Left colon (tissue), 2 donors: ENCODE measurements around the gene ITFG2. TPM values are rescaled to one million over a fixed set of nuclear protein-coding genes. Genes with fewer than 3 reads are reported as not detected.
"Not testable (repeated sequence)": the region's sequence is repeated elsewhere in the genome, so short reads cannot be mapped to it uniquely, and the experiment has no call there.

Experiments used
- ATAC-seq: fragments of 200-7000 bp; cut with Tn5 transposase; one replicate; pipeline ENCODE4 v1.9.1; 2020; ENCODE audit warnings: mild to moderate bottlenecking, moderate library complexity
- DNase-seq, 2 donors: peaks; one replicate each; pipeline ENCODE4 v3.0.0-alpha.2; 2020
- intact Hi-C, 2 donors: fragments of 100-400 bp; cut with DNase I in 1 of 2; cut with micrococcal nuclease in 1 of 2; formaldehyde crosslinking; loops; one replicate each; pipeline versions ENCODE4 v1.11.2 to v1.14.0; 2022; cut with DNase I, micrococcal nuclease
- total RNA-seq, 2 donors: library from RNA; stranded (reverse); fragmentation: NEBNext Ultra II Directional; extraction: Animal tissue kit (Norgen Biotek cat#: 25700); gene quantifications; one replicate each; pipeline ENCODE4 v1.2.1, GENCODE V29; 2021
- donor health status: DM: no; HTN: no; CAD: no.
- donor health status: DM: yes; HTN: yes; CAD: no.

Gene ITFG2
- total RNA-seq, 2 donors from 2014 or later, result 31.3 to 31.8 TPM

DNA sequence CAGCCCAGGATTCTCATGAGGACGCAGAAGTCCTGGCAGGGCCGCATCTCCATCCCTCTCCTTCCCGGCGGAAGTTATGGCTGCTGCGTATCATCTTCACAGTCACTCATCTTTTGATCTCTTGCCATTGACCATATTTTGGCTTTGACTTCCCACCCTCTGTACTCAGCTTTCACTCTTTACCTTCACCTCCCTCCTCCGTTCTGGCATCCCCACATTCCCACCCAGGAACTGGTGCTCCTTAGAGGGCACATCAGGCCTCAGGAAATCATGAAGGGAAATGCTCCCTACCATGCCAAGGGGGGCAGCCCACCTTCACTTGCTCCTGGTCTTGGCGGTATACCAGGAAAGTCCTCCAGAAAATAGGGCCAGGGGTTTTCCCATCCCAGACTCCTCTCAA, 43.1 kb downstream of the ITFG2 start:
- ATAC-seq (no peak), DNase-seq (no peak)
- intact Hi-C loops, result no loop called here

GRCh38 chr12:2856051-2856450, 43.6 kb downstream of the ITFG2 start:
- ATAC-seq (no peak), DNase-seq (no peak)
- intact Hi-C loops, result no loop called here

DNA sequence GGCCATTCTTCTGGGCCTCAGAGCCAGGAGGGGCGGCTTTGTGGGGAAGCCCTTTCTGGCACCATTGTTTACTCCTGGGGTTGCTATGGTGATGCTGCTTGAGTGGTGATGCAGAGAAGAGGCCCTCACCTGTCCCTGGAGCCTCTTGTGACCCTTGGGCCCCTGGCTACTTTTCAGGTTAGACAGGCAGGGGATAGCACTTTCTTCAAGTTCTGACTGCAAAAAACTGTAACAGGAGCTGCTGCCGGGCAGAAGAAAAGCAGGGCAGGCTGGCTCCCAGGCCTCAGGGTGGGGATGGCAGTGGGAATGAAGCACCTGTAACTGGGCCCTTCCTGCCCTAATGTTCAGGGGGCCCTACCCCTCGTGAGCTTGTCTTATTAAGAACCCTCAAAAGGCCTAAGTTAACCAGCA, 44.6 kb downstream of the ITFG2 start, which contains the start of gene TEX52:
Gene TEX52 (minus strand): TSS at position 19 of the 411 bp plus-strand sequence. CDS start 13 bp downstream, at position 6.
- DNase-seq, result no peak
- intact Hi-C loops, result no loop called here
- ATAC-seq, result no peak

GRCh38 chr12:2857576-2857975, 45.1 kb downstream of the ITFG2 start:
- ATAC-seq, result no peak
- intact Hi-C loops, result no loop called here
- DNase-seq, result no peak

- DNase-seq, result no peak
- ATAC-seq, result no peak
- intact Hi-C loops, result no loop called here
These were observed 45.9 kb downstream of the ITFG2 start for GRCh38 chr12:2858334-2858733.

DNA sequence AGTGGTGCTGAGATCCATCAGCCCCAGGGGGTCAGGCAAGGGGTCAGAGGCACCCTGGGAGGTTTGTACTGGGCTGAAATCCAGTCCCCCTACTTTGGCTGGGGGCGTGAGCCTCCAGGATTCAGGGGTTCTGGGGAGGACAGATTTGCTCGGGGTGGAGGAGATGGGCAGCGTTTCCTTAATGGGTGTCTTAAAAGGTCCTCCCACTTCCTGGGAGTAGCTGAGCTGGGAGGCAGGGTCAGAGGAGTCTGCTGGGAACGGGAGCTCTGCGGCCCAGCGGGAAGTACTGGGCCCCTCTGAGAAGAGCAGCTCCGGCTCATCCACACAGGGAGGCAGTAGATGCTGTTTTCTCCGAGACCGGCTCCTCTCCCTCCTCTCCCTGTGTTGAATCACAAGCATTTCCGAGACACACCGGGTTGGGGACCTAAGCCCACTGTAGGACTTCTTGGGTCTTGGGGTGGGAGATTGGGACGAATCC, 46.5 kb downstream of the ITFG2 start:
- ATAC-seq (no peak), DNase-seq (no peak)
- intact Hi-C loops, result no loop called here

DNA sequence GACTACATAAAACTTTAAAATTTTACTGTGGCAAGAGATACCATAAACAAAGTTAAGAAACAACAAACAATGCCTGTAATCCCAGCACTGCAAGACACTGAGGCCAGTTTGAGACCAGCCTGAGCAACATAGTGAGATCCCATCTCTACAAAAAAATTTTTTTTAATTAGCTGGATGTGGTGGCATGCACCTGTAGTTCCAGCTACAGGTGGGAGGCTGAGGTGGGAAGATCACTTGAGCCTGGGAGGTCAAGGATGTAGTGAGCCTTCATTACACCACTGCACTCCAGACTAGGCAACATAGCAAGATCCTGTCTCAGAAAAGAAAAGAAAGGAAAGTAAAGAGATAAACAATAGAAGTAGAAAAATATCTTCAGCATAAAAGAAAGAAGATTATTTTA, 47.7 kb downstream of the ITFG2 start:
- intact Hi-C loops, result loop anchor here in 1 of 2 donors (10.0 kb wide), 1 partner anchor 175 kb away; no protein-coding TSS in a partner anchor
- DNase-seq, result no peak
- ATAC-seq, result no peak

DNA sequence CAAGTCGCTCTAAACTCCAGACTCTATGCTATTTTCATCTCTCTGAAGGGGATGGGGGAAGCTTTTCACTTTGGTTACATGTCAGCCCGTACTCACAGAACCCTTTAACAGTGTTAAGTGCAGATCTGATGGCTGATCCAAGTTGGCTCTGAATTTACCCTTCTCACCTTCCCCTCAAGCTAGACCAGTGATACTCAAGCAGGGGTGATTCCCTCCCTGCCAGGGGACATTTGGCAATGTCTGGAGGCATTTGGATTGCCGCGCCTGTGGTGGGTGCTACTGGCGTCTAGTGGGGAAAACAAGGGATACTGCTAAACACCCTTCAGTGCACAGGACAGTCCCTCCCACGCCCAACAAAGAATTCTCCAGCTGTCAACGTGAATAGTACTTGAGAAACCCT, 50.4 kb downstream of the ITFG2 start:
- DNase-seq (no peak), ATAC-seq (no peak)
- intact Hi-C loops, result loop anchor here in 1 of 2 donors (10.0 kb wide), 1 partner anchor 172 kb away; no protein-coding TSS in a partner anchor

DNA sequence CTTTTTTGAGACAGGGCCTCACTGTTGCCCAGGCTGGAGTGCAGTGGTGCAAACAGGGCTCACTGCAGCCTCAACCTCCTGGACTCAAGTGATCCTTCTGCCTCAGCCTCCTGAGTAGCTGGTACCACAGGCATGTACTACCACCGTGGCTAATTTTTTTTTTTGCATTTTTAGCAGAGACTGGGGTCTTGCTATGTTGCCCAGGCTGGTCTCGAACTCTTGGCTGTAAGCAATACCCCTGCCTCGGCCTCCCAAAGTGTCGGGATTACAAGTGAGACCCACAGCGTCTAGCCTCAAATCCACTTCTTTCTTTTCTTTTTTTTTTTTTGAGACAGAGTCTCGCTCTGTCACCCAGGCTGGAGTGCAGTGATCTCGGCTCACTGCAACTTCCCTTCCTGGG, 50.9 kb downstream of the ITFG2 start:
- DNase-seq, ATAC-seq: not testable (repeated sequence)
- intact Hi-C loops, result loop anchor here in 1 of 2 donors (10.0 kb wide), 1 partner anchor 171 kb away; no protein-coding TSS in a partner anchor

- intact Hi-C loops, result loop anchor here in 1 of 2 donors (10.0 kb wide), 1 partner anchor 171 kb away; no protein-coding TSS in a partner anchor
- no peak for DNase-seq
- ATAC-seq, result no peak
These were observed 51.7 kb downstream of the ITFG2 start for GRCh38 chr12:2864198-2864597.

GRCh38 chr12:2868986-2869632, 56.6 kb downstream of the ITFG2 start:
- not testable (repeated sequence) for ATAC-seq, DNase-seq
- intact Hi-C loops, result loop anchor here in 1 of 2 donors (10.0 kb wide), 1 partner anchor 166 kb away; no protein-coding TSS in a partner anchor

Other genes with a start within 250 kb of the ITFG2 start
- 10 to 100 TPM; 66.3 to 67.9 TPM for gene FKBP4, start 17.7 kb upstream of the ITFG2 start, total RNA-seq
- 1 to 10 TPM; 1.2 to 1.8 TPM for gene NRIP2, start 22.4 kb downstream of the ITFG2 start, total RNA-seq
- not detected for gene TEX52, start 44.4 kb downstream of the ITFG2 start, total RNA-seq
- gene FOXM1, start 64.5 kb downstream of the ITFG2 start, total RNA-seq, result 10 to 100 TPM in 1 of 2 donors, 1 to 10 TPM in 1; 6.5 to 19.8 TPM
- 10 to 100 TPM; 18.5 to 20.6 TPM for gene RHNO1, start 64.6 kb downstream of the ITFG2 start, total RNA-seq
- gene TULP3, start 78.2 kb downstream of the ITFG2 start, total RNA-seq, result 1 to 10 TPM; 7.5 to 9.9 TPM
- 1 to 10 TPM; 6.0 to 9.0 TPM for gene TEAD4, start 146.7 kb downstream of the ITFG2 start, total RNA-seq